H1 (cell line): ENCODE data around the gene CBX4. TPM values are rescaled to one million over a fixed set of nuclear protein-coding genes. Genes with fewer than 3 reads are reported as not detected.

Experiments
- CTCF ChIA-PET: fragments of 300-600 bp; sonication (Branson Sonifier 250); formaldehyde crosslinking; loops from one replicate; lab custom pipeline; 2021; ENCODE audit not compliant: partially characterized antibody; lab: Charles Lee
- POLR2A ChIA-PET: fragments of 300-600 bp; sonication (Branson Sonifier 250); formaldehyde crosslinking; loops from one replicate; lab custom pipeline; 2021; ENCODE audit warnings: inconsistent platforms; ENCODE audit not compliant: partially characterized antibody; lab: Charles Lee
- DNase-seq, 2 experiments: peaks; one replicate each; pipeline versions ENCODE4 v3.0.0 to v3.0.0-alpha.2; 2010 to 2022; ENCODE audit warnings: low spot score in 2 of 2, low read depth in 1 of 2, mixed read lengths in 1 of 2
- FAIRE-seq: peaks from 2 replicates; lab custom pipeline; 2011; peaks lifted over from hg19 to GRCh38; lab: Jason Lieb, UNC
- H2AFZ ChIP-seq: 2 replicates; pipeline ENCODE4 v1.8.1; 2012; ENCODE audit warnings: low read length, inconsistent platforms
- H2AK5ac ChIP-seq: 2 replicates; pipeline ENCODE4 v1.6.1; 2013; ENCODE audit warnings: low read depth, low read length
- H2BK120ac ChIP-seq: replicated peaks from 2 replicates; pipeline ENCODE3; 2013; ENCODE audit warnings: low read depth, low read length, inconsistent platforms
- H2BK12ac ChIP-seq: 2 replicates; pipeline ENCODE4 v1.6.1; 2013; ENCODE audit warnings: low read depth, low read length
- H2BK15ac ChIP-seq: 2 replicates; pipeline ENCODE4 v1.6.1; 2013; ENCODE audit warnings: low read length
- H2BK20ac ChIP-seq: 2 replicates; pipeline ENCODE4 v1.6.1; 2013; ENCODE audit warnings: low read length
- H2BK5ac ChIP-seq: 2 replicates; pipeline ENCODE4 v1.6.1; 2013; ENCODE audit warnings: low read depth, low read length
- H3K14ac ChIP-seq: 2 replicates; pipeline ENCODE4 v1.6.1; 2013; ENCODE audit warnings: inconsistent platforms; ENCODE audit not compliant: insufficient read length
- H3K18ac ChIP-seq: 2 replicates; pipeline ENCODE4 v1.6.1; 2013; ENCODE audit warnings: low read length; ENCODE audit errors: extremely low read depth
- H3K23ac ChIP-seq: 2 replicates; pipeline ENCODE4 v1.6.1; 2013; ENCODE audit warnings: inconsistent platforms; ENCODE audit not compliant: insufficient read length
- H3K23me2 ChIP-seq: 2 replicates; pipeline ENCODE4 v1.6.1; 2013; ENCODE audit warnings: low read depth, low read length
- H3K27ac ChIP-seq: 2 replicates; pipeline ENCODE4 v1.6.1; 2011; ENCODE audit warnings: low read depth, low read length, inconsistent platforms
- H3K27me3 ChIP-seq, 4 experiments: replicated peaks in 1 of 4; 1 replicate in 1 of 4; 2 replicates in 3 of 4; pipeline versions ENCODE4 v1.6.1 to v1.8.1; 2011 to 2013; ENCODE audit warnings: low read length in 3 of 4, mild to moderate bottlenecking in 3 of 4, inconsistent platforms in 2 of 4, mixed read lengths in 2 of 4, moderate library complexity in 1 of 4; ENCODE audit not compliant: control insufficient read depth in 3 of 4, insufficient read depth in 3 of 4; ENCODE audit errors: extremely low read depth in 1 of 4
- H3K36me3 ChIP-seq, 4 experiments: 2 replicates each; pipeline versions ENCODE4 v1.6.1 to v1.8.1; 2011 to 2013; ENCODE audit warnings: mild to moderate bottlenecking in 4 of 4, low read length in 3 of 4, moderate library complexity in 2 of 4, control low read depth in 1 of 4, inconsistent platforms in 1 of 4; ENCODE audit not compliant: insufficient read depth in 4 of 4, control insufficient read depth in 2 of 4
- H3K4ac ChIP-seq: replicated peaks from 2 replicates; pipeline ENCODE3; 2013; ENCODE audit warnings: low read length, low read depth, mixed read lengths, inconsistent platforms; ENCODE audit not compliant: insufficient read length
- H3K4me1 ChIP-seq, 4 experiments: replicated peaks in 1 of 4; 1 replicate in 1 of 4; 2 replicates in 3 of 4; pipeline versions ENCODE4 v1.6.1 to v1.8.1; 2011 to 2013; ENCODE audit warnings: low read length in 3 of 4, inconsistent platforms in 2 of 4, mixed read lengths in 1 of 4; ENCODE audit not compliant: insufficient read depth in 4 of 4, control insufficient read depth in 3 of 4
- H3K4me2 ChIP-seq, 2 experiments: 2 replicates each; pipeline versions ENCODE4 v1.6.1 to v1.8.1; 2011 to 2013; ENCODE audit warnings: low read depth in 2 of 2, low read length in 2 of 2, control low read depth in 1 of 2, inconsistent platforms in 1 of 2, mild to moderate bottlenecking in 1 of 2; ENCODE audit not compliant: insufficient read depth in 1 of 2
- H3K4me3 ChIP-seq, 4 experiments: fragments of 200-600, 300-600 bp in 1 of 4; sonication (generic), shearing (Covaris generic), sonication (Bioruptor Twin) in 1 of 4; 2 replicates each; pipeline versions ENCODE4 v1.5.1 to v1.8.1; 2011 to 2016; ENCODE audit warnings: low read length in 4 of 4, low read depth in 3 of 4, control low read depth in 2 of 4, inconsistent platforms in 2 of 4, mild to moderate bottlenecking in 2 of 4, mixed read lengths in 1 of 4, moderate library complexity in 1 of 4; ENCODE audit not compliant: insufficient read depth in 2 of 4; ENCODE audit errors: extremely low read depth in 1 of 4
- H3K56ac ChIP-seq: replicated peaks from 2 replicates; pipeline ENCODE3; 2013; ENCODE audit warnings: low read depth, mild to moderate bottlenecking, mixed read lengths, low read length, inconsistent platforms; ENCODE audit not compliant: insufficient read length
- H3K79me1 ChIP-seq: 2 replicates; pipeline ENCODE4 v1.6.1; 2013; ENCODE audit warnings: low read depth, low read length, control low read depth
- H3K79me2 ChIP-seq, 2 experiments: 2 replicates each; pipeline versions ENCODE4 v1.6.1 to v1.8.1; 2012 to 2013; ENCODE audit warnings: low read length in 2 of 2, mild to moderate bottlenecking in 2 of 2, inconsistent platforms in 1 of 2; ENCODE audit not compliant: insufficient read depth in 2 of 2, control insufficient read depth in 1 of 2
- H3K9ac ChIP-seq, 4 experiments: replicated peaks in 1 of 4; 1 replicate in 1 of 4; 2 replicates in 3 of 4; pipeline versions ENCODE4 v1.6.1 to v1.8.1; 2011 to 2013; ENCODE audit warnings: low read depth in 3 of 4, low read length in 3 of 4, control low read depth in 2 of 4, mild to moderate bottlenecking in 2 of 4, moderate library complexity in 2 of 4, inconsistent platforms in 1 of 4; ENCODE audit errors: extremely low read depth in 1 of 4
- H3K9me3 ChIP-seq, 2 experiments: 2 replicates each; pipeline versions ENCODE4 v1.6.1 to v1.8.1; 2012 to 2013; ENCODE audit warnings: mild to moderate bottlenecking in 2 of 2, moderate library complexity in 2 of 2, control low read depth in 1 of 2, inconsistent platforms in 1 of 2, low read depth in 1 of 2, low read length in 1 of 2, mixed read lengths in 1 of 2; ENCODE audit not compliant: insufficient read depth in 2 of 2
- H4K20me1 ChIP-seq, 2 experiments: replicated peaks in 1 of 2; 2 replicates each; pipeline versions ENCODE3 to v1.8.1; 2011 to 2013; ENCODE audit warnings: inconsistent platforms in 2 of 2, low read length in 2 of 2, mild to moderate bottlenecking in 1 of 2; ENCODE audit not compliant: insufficient read depth in 2 of 2, control insufficient read depth in 1 of 2
- H4K5ac ChIP-seq: 2 replicates; pipeline ENCODE4 v1.6.1; 2013; ENCODE audit warnings: low read length, low read depth, mixed read lengths, inconsistent platforms; ENCODE audit not compliant: insufficient read length
- H4K8ac ChIP-seq: 2 replicates; pipeline ENCODE4 v1.8.0; 2013; ENCODE audit warnings: mild to moderate bottlenecking, moderate library complexity, low read length, inconsistent platforms; ENCODE audit not compliant: insufficient read depth; ENCODE audit errors: extremely low read depth
- H4K91ac ChIP-seq: replicated peaks from 2 replicates; pipeline ENCODE3; 2013; ENCODE audit warnings: low read length, mixed read lengths, inconsistent platforms; ENCODE audit not compliant: insufficient read length
- ASH2L ChIP-seq: fragments of 200-600, 300-600 bp; sonication (generic); IDR thresholded peaks from one replicate; pipeline ENCODE4 v1.7.1; 2017; ENCODE audit warnings: low read length
- BACH1 ChIP-seq: IDR thresholded peaks from 2 replicates; pipeline ENCODE4 v1.6.1; 2012; ENCODE audit warnings: low read length, improper control_type of control experiment
- BRCA1 ChIP-seq: IDR thresholded peaks from 2 replicates; pipeline ENCODE4 v1.6.1; 2012; ENCODE audit warnings: low read depth, low read length, improper control_type of control experiment
- CBX8 ChIP-seq: fragments of 300-800, 300-1000 bp; sonication (generic); IDR thresholded peaks from 2 replicates; pipeline ENCODE4 v1.7.1; 2016; ENCODE audit warnings: low read depth, low read length, borderline replicate concordance
- CHD2 ChIP-seq: IDR thresholded peaks from 2 replicates; pipeline ENCODE4 v1.6.1; 2012; ENCODE audit warnings: low read length, improper control_type of control experiment
- EP300 ChIP-seq, 2 experiments: IDR thresholded peaks; 1 replicate in 1 of 2; 2 replicates in 1 of 2; pipeline ENCODE4 v1.6.1; 2011 to 2012; ENCODE audit warnings: low read depth in 2 of 2, low read length in 2 of 2, mild to moderate bottlenecking in 2 of 2, borderline replicate concordance in 1 of 2, inconsistent platforms in 1 of 2, moderate library complexity in 1 of 2
- GABPA ChIP-seq: IDR thresholded peaks from 2 replicates; pipeline ENCODE4 v1.6.1; 2011; ENCODE audit warnings: mild to moderate bottlenecking, low read length, moderate library complexity, borderline replicate concordance; ENCODE audit not compliant: insufficient read depth
- PHF8 ChIP-seq: fragments of 200-600 bp; sonication (generic); conservative IDR thresholded peaks from 2 replicates; pipeline ENCODE4 v1.7.1; 2012; ENCODE audit warnings: low read depth, mild to moderate bottlenecking, inconsistent platforms, low read length, moderate library complexity
- WGBS, 2 experiments: shearing (Covaris generic) in 1 of 2; methylation state at CpG; one replicate each; pipeline versions ENCODE4 v1.1.6 to v1.1.7; 2013 to 2015; ENCODE audit warnings: low lambda C conversion rate in 2 of 2, mixed read lengths in 2 of 2, inconsistent platforms in 1 of 2, low coverage in 1 of 2, missing lambda C conversion rate in 1 of 2; ENCODE audit not compliant: insufficient replicate concordance in 2 of 2, insufficient coverage in 1 of 2, insufficient read length in 1 of 2; ENCODE audit errors: extremely low coverage in 1 of 2, missing lambda C conversion rate in 1 of 2; 5-methylcytosine and 5-hydroxymethylcytosine counted together
- polyA plus RNA-seq, 7 experiments: library from polyadenylated mRNA; depleted of rRNA in 3 of 7; stranded (reverse) in 5 of 7; unstranded in 2 of 7; fragments of >200 nt in 5 of 7; fragments of 200-250 nt in 2 of 7; gene quantifications; 1 replicate in 5 of 7; 2 replicates in 1 of 7; 4 replicates in 1 of 7; pipeline versions ENCODE4 v1.2.1 to v1.2.3, GENCODE V29; 2011 to 2013; ENCODE audit warnings: missing spikeins in 2 of 7, mixed read lengths in 2 of 7
- total RNA-seq: library from RNA; stranded (reverse); fragmentation: NEBNext Ultra II Directional; extraction: Animal tissue kit (Norgen Biotek cat#: 25700); gene quantifications from 2 replicates; pipeline ENCODE4 v1.2.1, GENCODE V29; 2021

Gene CBX4
- total and polyA plus RNA-seq, 2 of the 8 experiments (the other 6 are each of a cell fraction or from before 2014, with no cell fraction given) = 1.8 to 4.0 TPM

- TF ChIP-seq PHF8 = no peak
- no peak for TF ChIP-seq GABPA
- no peak for TF ChIP-seq BRCA1
- no peak for TF ChIP-seq BACH1
- no peak for TF ChIP-seq CHD2
- TF ChIP-seq EP300 (IDR thresholded peaks at IDR 0.05; ENCODE audit: borderline replicate concordance in 1 of 2, low read depth in 2 of 2, low read length in 2 of 2) = no peak
- no peak for TF ChIP-seq CBX8
- TF ChIP-seq ASH2L = no peak
- no peak for FAIRE-seq
- H3K9me3 ChIP-seq = no peaks in the 10 kb centered on the region
- CTCF ChIA-PET = interaction anchor here (1.1 to 2.9 kb wide), 10 partner anchors 9 to 100 kb away, joined by 3 to 11 read pairs (median 5); no protein-coding TSS in a partner anchor
- H3K56ac ChIP-seq = no peak overlapping the region
- no peak overlapping the region for H3K27ac ChIP-seq
- no peak overlapping the region for H3K14ac ChIP-seq
- 0 out of 2 replicates have a peak overlapping the region, but pooled peaks have one; percentile 61 for H2BK15ac ChIP-seq
- H3K23me2 ChIP-seq = no peaks in the 10 kb centered on the region
- H3K4me2 ChIP-seq = no peak overlapping the region
- H4K8ac ChIP-seq = no peak overlapping the region; the same call in 1 of the 2 replicates
- H4K91ac ChIP-seq = no peak overlapping the region
- H3K4ac ChIP-seq = no peak overlapping the region
- peaks cover 0 to 7% (median 0%) of the 10 kb centered on the region in 4 experiments; a peak in 4 of 7 replicates for H3K4me1 ChIP-seq
- no peak overlapping the region for H2BK20ac ChIP-seq
- no peak overlapping the region for H3K23ac ChIP-seq
- H4K20me1 ChIP-seq = no peaks in the 10 kb centered on the region
- H3K9ac ChIP-seq = no peak overlapping the region
- POLR2A ChIA-PET = interaction anchor here (0.6 to 1.2 kb wide), 3 partner anchors 10 to 86 kb away, joined by 3 to 4 read pairs (median 3); no protein-coding TSS in a partner anchor
- no peaks in the 10 kb centered on the region for H3K79me1 ChIP-seq
- no peak overlapping the region; the same call in 1 of the 2 replicates for H3K18ac ChIP-seq
- H3K79me2 ChIP-seq = no peaks in the 10 kb centered on the region
- H2BK120ac ChIP-seq = no peak overlapping the region
- H2BK5ac ChIP-seq = no peak overlapping the region
- no peak overlapping the region for H3K4me3 ChIP-seq
- no peak overlapping the region; the same call in 1 of the 2 replicates for H2AFZ ChIP-seq
- no peak overlapping the region for H4K5ac ChIP-seq
- DNase-seq = no peak
- no peaks in the 10 kb centered on the region for H3K36me3 ChIP-seq
- no peaks in the 10 kb centered on the region; a peak in 1 of 7 replicates for H3K27me3 ChIP-seq
- WGBS, 2 experiments = 88% methylated on average over 13 of the region's 15 CpGs; no CpG with 5 or more reads in 1 of the 2 experiments
- no peak overlapping the region for H2BK12ac ChIP-seq
- H2AK5ac ChIP-seq = no peak overlapping the region
Observed at GRCh38 chr17:79870540-79870939, 31.3 kb upstream of the CBX4 start.
